Measurements from ENCODE around the gene DNAI2.

Gene DNAI2

DNA sequence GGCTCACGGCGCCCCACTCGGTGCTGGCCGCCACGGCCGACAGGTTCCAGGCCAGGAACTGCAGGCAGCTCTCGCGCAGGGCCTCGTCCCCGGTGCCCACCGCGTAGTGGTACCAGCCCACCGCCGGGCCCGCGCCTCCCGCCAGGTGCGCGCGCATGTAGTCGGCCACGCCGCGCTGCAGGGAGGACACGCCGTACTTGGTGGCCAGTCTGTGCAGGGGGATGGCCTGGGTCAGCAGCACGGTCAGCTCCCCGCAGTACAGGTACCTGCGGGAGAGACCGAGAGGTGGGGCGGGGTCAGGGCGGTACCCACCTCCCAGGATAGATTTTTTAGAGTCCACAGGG, 83.4 kb downstream of the DNAI2 start:
- TF ChIP-seq TAF1 (IDR thresholded peaks at IDR 0.05; ENCODE audit: borderline replicate concordance, insufficient read depth, low read length) (no peak), FOXP2 (optimal IDR thresholded peaks at IDR 0.05; ENCODE audit: borderline replicate concordance, extremely low read depth, extremely low read length, insufficient read depth) (no peak), SIN3A (IDR thresholded peaks at IDR 0.05; ENCODE audit: borderline replicate concordance, insufficient read depth, low read length) (no peak), POLR2AphosphoS5 (IDR thresholded peaks at IDR 0.05; ENCODE audit: low read depth, low read length) (no peak)
- TF ChIP-seq, protein P1, sequence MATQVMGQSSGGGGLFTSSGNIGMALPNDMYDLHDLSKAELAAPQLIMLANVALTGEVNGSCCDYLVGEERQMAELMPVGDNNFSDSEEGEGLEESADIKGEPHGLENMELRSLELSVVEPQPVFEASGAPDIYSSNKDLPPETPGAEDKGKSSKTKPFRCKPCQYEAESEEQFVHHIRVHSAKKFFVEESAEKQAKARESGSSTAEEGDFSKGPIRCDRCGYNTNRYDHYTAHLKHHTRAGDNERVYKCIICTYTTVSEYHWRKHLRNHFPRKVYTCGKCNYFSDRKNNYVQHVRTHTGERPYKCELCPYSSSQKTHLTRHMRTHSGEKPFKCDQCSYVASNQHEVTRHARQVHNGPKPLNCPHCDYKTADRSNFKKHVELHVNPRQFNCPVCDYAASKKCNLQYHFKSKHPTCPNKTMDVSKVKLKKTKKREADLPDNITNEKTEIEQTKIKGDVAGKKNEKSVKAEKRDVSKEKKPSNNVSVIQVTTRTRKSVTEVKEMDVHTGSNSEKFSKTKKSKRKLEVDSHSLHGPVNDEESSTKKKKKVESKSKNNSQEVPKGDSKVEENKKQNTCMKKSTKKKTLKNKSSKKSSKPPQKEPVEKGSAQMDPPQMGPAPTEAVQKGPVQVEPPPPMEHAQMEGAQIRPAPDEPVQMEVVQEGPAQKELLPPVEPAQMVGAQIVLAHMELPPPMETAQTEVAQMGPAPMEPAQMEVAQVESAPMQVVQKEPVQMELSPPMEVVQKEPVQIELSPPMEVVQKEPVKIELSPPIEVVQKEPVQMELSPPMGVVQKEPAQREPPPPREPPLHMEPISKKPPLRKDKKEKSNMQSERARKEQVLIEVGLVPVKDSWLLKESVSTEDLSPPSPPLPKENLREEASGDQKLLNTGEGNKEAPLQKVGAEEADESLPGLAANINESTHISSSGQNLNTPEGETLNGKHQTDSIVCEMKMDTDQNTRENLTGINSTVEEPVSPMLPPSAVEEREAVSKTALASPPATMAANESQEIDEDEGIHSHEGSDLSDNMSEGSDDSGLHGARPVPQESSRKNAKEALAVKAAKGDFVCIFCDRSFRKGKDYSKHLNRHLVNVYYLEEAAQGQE (IDR thresholded peaks at IDR 0.05; ENCODE audit: insufficient read depth in 1 of 2, low read depth in 2 of 2, low read length in 2 of 2) = no peak

DNA sequence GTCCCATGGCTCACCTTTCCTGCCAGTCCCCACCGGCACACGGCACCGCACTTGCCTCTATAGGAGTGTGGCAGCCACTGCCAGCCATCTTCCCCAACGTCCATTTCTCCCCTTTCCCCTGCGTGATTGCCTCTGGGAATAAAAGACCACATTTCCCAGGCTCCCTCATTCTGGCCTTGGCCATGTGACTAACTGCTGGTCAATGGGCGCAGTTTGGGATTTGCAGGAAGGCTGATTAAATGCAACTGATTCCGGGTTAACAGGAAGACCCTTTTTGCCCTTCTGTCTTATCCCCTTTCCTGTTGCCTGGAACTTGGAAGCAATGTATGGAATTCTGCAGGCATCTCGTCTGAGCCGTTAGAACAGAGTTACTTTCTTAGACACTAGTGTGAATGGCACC, 84.7 kb downstream of the DNAI2 start:
- TF ChIP-seq POLR2AphosphoS5 (IDR thresholded peaks at IDR 0.05; ENCODE audit: low read depth, low read length) (no peak), FOXP2 (optimal IDR thresholded peaks at IDR 0.05; ENCODE audit: borderline replicate concordance, extremely low read depth, extremely low read length, insufficient read depth) (no peak), TAF1 (IDR thresholded peaks at IDR 0.05; ENCODE audit: borderline replicate concordance, insufficient read depth, low read length) (no peak), SIN3A (IDR thresholded peaks at IDR 0.05; ENCODE audit: borderline replicate concordance, insufficient read depth, low read length) (no peak)
- TF ChIP-seq, protein P1 (IDR thresholded peaks at IDR 0.05; ENCODE audit: insufficient read depth in 1 of 2, low read depth in 2 of 2, low read length in 2 of 2) = no peak

DNA sequence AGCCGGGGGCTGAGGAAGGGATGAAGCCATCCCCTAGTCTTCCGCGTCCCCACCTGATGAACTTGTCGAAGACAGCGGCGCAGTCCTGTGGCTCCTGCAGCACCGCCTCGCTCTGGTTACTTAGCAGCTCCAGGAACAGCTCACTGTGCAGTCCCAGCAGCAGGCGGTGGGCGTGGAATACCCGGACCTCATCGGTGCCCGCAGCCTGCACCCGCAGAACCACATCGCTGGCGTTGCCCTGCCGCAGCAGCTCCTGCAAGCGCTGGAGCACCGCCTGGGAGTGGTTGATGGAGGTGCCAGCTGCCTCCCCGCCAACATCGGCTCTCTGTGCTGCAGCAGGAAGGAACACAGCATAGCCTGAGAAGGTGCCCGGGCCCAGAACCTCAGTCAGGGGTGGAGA, 85.9 kb downstream of the DNAI2 start:
- no peak for TF ChIP-seq FOXP2 (optimal IDR thresholded peaks at IDR 0.05; ENCODE audit: borderline replicate concordance, extremely low read depth, extremely low read length, insufficient read depth)
- TF ChIP-seq TAF1 (IDR thresholded peaks at IDR 0.05; ENCODE audit: borderline replicate concordance, insufficient read depth, low read length) = no peak
- no peak for TF ChIP-seq SIN3A (IDR thresholded peaks at IDR 0.05; ENCODE audit: borderline replicate concordance, insufficient read depth, low read length)
- no peak for TF ChIP-seq POLR2AphosphoS5 (IDR thresholded peaks at IDR 0.05; ENCODE audit: low read depth, low read length)
- TF ChIP-seq, protein P1 (IDR thresholded peaks at IDR 0.05; ENCODE audit: insufficient read depth in 1 of 2, low read depth in 2 of 2, low read length in 2 of 2) = no peak

DNA sequence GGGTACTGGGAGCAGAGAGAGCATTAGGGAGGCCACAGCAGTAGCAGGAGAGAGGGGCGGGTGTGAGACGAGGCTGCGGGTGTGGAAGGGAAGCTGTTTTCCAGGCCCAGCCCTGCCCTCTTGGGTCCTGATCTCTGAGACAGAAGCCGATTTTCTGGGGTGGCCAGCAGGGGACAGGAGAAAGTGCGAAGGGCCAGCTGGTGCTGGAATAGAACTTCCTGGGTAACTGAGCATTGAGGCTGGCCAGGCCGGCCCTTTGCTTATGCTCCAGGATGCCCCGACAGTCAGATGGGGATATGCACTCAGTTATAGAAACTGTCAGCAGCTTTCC, 86.8 kb downstream of the DNAI2 start:
- TF ChIP-seq SIN3A (IDR thresholded peaks at IDR 0.05; ENCODE audit: borderline replicate concordance, insufficient read depth, low read length) (no peak), TAF1 (IDR thresholded peaks at IDR 0.05; ENCODE audit: borderline replicate concordance, insufficient read depth, low read length) (no peak), POLR2AphosphoS5 (IDR thresholded peaks at IDR 0.05; ENCODE audit: low read depth, low read length) (no peak), FOXP2 (optimal IDR thresholded peaks at IDR 0.05; ENCODE audit: borderline replicate concordance, extremely low read depth, extremely low read length, insufficient read depth) (no peak)
- TF ChIP-seq, protein P1 (IDR thresholded peaks at IDR 0.05; ENCODE audit: insufficient read depth in 1 of 2, low read depth in 2 of 2, low read length in 2 of 2) = no peak

All from PFSK-1 (cell line).